CD4-positive, alpha-beta T cell treated with Interleukin-4 for 4 hours (primary cell): ENCODE data around the gene CRYZL1.
A peak's percentile ranks its signal among the peaks of the same experiment; 100 is the strongest.
"Not testable (repeated sequence)": the region's sequence is repeated elsewhere in the genome, so short reads cannot be mapped to it uniquely, and the experiment has no call there.

Experiments used
- DNase-seq: peaks from one replicate; pipeline ENCODE4 v3.0.0-alpha.2; 2020

Gene CRYZL1

GRCh38 chr21:33660406-33660805 lies 18.9 kb upstream of the CRYZL1 start:
- DNase-seq: no peak

- DNase-seq: no peak
Observed at GRCh38 chr21:33659568-33659949, 18.0 kb upstream of the CRYZL1 start.

- no peak for DNase-seq
Observed at GRCh38 chr21:33658919-33659567, 17.5 kb upstream of the CRYZL1 start.

GRCh38 chr21:33657124-33657820 lies 15.7 kb upstream of the CRYZL1 start:
- DNase-seq: no peak

- DNase-seq: no peak
Observed at GRCh38 chr21:33655588-33656221, 14.2 kb upstream of the CRYZL1 start.

GRCh38 chr21:33654412-33654811 lies 12.9 kb upstream of the CRYZL1 start:
- DNase-seq: no peak

GRCh38 chr21:33651965-33652680 lies 10.6 kb upstream of the CRYZL1 start:
- no peak for DNase-seq

- no peak for DNase-seq
Observed at GRCh38 chr21:33650929-33651509, 9.5 kb upstream of the CRYZL1 start.

- DNase-seq: no peak
Observed at GRCh38 chr21:33650230-33650629, 8.7 kb upstream of the CRYZL1 start.

GRCh38 chr21:33648555-33648954 lies 7.0 kb upstream of the CRYZL1 start:
- DNase-seq: no peak

- no peak for DNase-seq
Observed at GRCh38 chr21:33647587-33647986, 6.0 kb upstream of the CRYZL1 start.

- no peak for DNase-seq
Observed at GRCh38 chr21:33645730-33646129, 4.2 kb upstream of the CRYZL1 start.

GRCh38 chr21:33644383-33645074 lies 3.0 kb upstream of the CRYZL1 start:
- DNase-seq: no peak

- DNase-seq: no peak
Observed at GRCh38 chr21:33643658-33644311, 2.2 kb upstream of the CRYZL1 start.

- no peak for DNase-seq
Observed at GRCh38 chr21:33642896-33643657, 1.5 kb upstream of the CRYZL1 start.

GRCh38 chr21:33642027-33642895 lies 720 bp upstream of the CRYZL1 start, which contains the start of gene ITSN1:
Gene ITSN1 (plus strand): TSS chr21:33642501. CDS start chr21:33718829, 76,328 bp downstream.
- DNase-seq: peak; percentile 100

- no peak for DNase-seq
Observed at GRCh38 chr21:33640697-33641351, 717 bp downstream of the CRYZL1 start.

GRCh38 chr21:33634254-33634653 lies 7.3 kb downstream of the CRYZL1 start:
- DNase-seq: no peak

GRCh38 chr21:33626151-33626550 lies 15.4 kb downstream of the CRYZL1 start:
- not testable (repeated sequence) for DNase-seq

- no peak for DNase-seq
Observed at GRCh38 chr21:33622253-33622652, 19.3 kb downstream of the CRYZL1 start.
